NCI-H82 treated with DMSO at 0.1 percent for 48 hours (cell line): ENCODE data around the gene FOXB2.
"Not testable (repeated sequence)": the region's sequence is repeated elsewhere in the genome, so short reads cannot be mapped to it uniquely, and the experiment has no call there.

Experiments
- DNase-seq: peaks from one replicate; lab custom pipeline; 2025; ENCODE audit not compliant: unreplicated experiment; lab: John Stamatoyannopoulos, UW

Gene FOXB2

GRCh38 chr9:77016121-77016525 is 3.3 kb upstream of the FOXB2 start:
- no peak for DNase-seq

- DNase-seq, result no peak
Observed at GRCh38 chr9:77016526-77017504, 2.6 kb upstream of the FOXB2 start.

GRCh38 chr9:77017505-77017894 is 2.0 kb upstream of the FOXB2 start:
- DNase-seq, result no peak

- DNase-seq, result no peak
Observed at GRCh38 chr9:77018058-77018968, 1.1 kb upstream of the FOXB2 start.

GRCh38 chr9:77018969-77019235 is 553 bp upstream of the FOXB2 start:
- DNase-seq, result no peak

- DNase-seq, result no peak
Observed at GRCh38 chr9:77019926-77020412, 514 bp downstream of the FOXB2 start.

- DNase-seq, result no peak
Observed at GRCh38 chr9:77020413-77021290, 1.2 kb downstream of the FOXB2 start.

GRCh38 chr9:77021291-77021894 is 1.9 kb downstream of the FOXB2 start:
- no peak for DNase-seq

GRCh38 chr9:77021922-77022782 is 2.7 kb downstream of the FOXB2 start:
- DNase-seq, result no peak

- DNase-seq, result no peak
Observed at GRCh38 chr9:77022783-77023440, 3.5 kb downstream of the FOXB2 start.

- DNase-seq, result no peak
Observed at GRCh38 chr9:77023726-77024125, 4.3 kb downstream of the FOXB2 start.

- DNase-seq, result no peak
Observed at GRCh38 chr9:77024776-77025545, 5.5 kb downstream of the FOXB2 start.

GRCh38 chr9:77028478-77028877 is 9.0 kb downstream of the FOXB2 start:
- DNase-seq, result no peak

- no peak for DNase-seq
Observed at GRCh38 chr9:77030045-77030444, 10.6 kb downstream of the FOXB2 start.

- DNase-seq, result no peak
Observed at GRCh38 chr9:77038281-77039036, 19.0 kb downstream of the FOXB2 start.

- no peak for DNase-seq
Observed at GRCh38 chr9:77040340-77040739, 20.9 kb downstream of the FOXB2 start.

GRCh38 chr9:77043743-77044142 is 24.3 kb downstream of the FOXB2 start:
- not testable (repeated sequence) for DNase-seq
